ENCODE measurements around the gene B3GLCT.
"Not testable (repeated sequence)": the region's sequence is repeated elsewhere in the genome, so short reads cannot be mapped to it uniquely, and the experiment has no call there.

B3GLCT gene

GRCh38 chr13:31182987-31183386 lies 16.8 kb upstream of the B3GLCT start:
- in situ Hi-C loops (cut with HindIII; ENCODE audit: low sequenced_read_pairs) = no loop called here

GRCh38 chr13:31184451-31184850 lies 15.3 kb upstream of the B3GLCT start:
- in situ Hi-C loops (cut with HindIII; ENCODE audit: low sequenced_read_pairs) = no loop called here

- in situ Hi-C loops (cut with HindIII; ENCODE audit: low sequenced_read_pairs) = no loop called here
Observed at GRCh38 chr13:31184981-31185645, 14.7 kb upstream of the B3GLCT start.

GRCh38 chr13:31191748-31192147 lies 8.0 kb upstream of the B3GLCT start:
- in situ Hi-C loops (cut with HindIII; ENCODE audit: low sequenced_read_pairs) = no loop called here

- in situ Hi-C loops (cut with HindIII; ENCODE audit: low sequenced_read_pairs) = no loop called here
Observed at GRCh38 chr13:31192306-31192705, 7.5 kb upstream of the B3GLCT start.

- in situ Hi-C loops (cut with HindIII; ENCODE audit: low sequenced_read_pairs) = no loop called here
Observed at GRCh38 chr13:31195616-31196015, 4.2 kb upstream of the B3GLCT start.

- in situ Hi-C loops (cut with HindIII; ENCODE audit: low sequenced_read_pairs) = no loop called here
Observed at GRCh38 chr13:31196992-31197391, 2.8 kb upstream of the B3GLCT start.

- in situ Hi-C loops (cut with HindIII; ENCODE audit: low sequenced_read_pairs) = no loop called here
Observed at GRCh38 chr13:31198519-31198918, 1.3 kb upstream of the B3GLCT start.

GRCh38 chr13:31199527-31199848 lies 287 bp upstream of the B3GLCT start:
- in situ Hi-C loops (cut with HindIII; ENCODE audit: low sequenced_read_pairs) = no loop called here

- in situ Hi-C loops (cut with HindIII; ENCODE audit: low sequenced_read_pairs) = loop anchor here (5.0 kb wide), 1 partner anchor 88 kb away; no protein-coding TSS in a partner anchor
Observed at GRCh38 chr13:31200637-31200971, 829 bp downstream of the B3GLCT start.

GRCh38 chr13:31201341-31202031 lies 1.7 kb downstream of the B3GLCT start:
- in situ Hi-C loops (cut with HindIII; ENCODE audit: low sequenced_read_pairs) = loop anchor here (5.0 kb wide), 1 partner anchor 89 kb away; no protein-coding TSS in a partner anchor

GRCh38 chr13:31204592-31204991 lies 4.8 kb downstream of the B3GLCT start:
- in situ Hi-C loops (cut with HindIII; ENCODE audit: low sequenced_read_pairs) = loop anchor here (5.0 kb wide), 1 partner anchor 92 kb away; no protein-coding TSS in a partner anchor

- in situ Hi-C loops (cut with HindIII; ENCODE audit: low sequenced_read_pairs) = no loop called here
Observed at GRCh38 chr13:31207661-31208552, 8.1 kb downstream of the B3GLCT start.

GRCh38 chr13:31208559-31209122 lies 8.9 kb downstream of the B3GLCT start:
- in situ Hi-C loops (cut with HindIII; ENCODE audit: low sequenced_read_pairs) = no loop called here

- in situ Hi-C loops (cut with HindIII; ENCODE audit: low sequenced_read_pairs) = no loop called here
Observed at GRCh38 chr13:31209172-31209840, 9.5 kb downstream of the B3GLCT start.

GRCh38 chr13:31209841-31210210 lies 10.1 kb downstream of the B3GLCT start:
- in situ Hi-C loops (cut with HindIII; ENCODE audit: low sequenced_read_pairs) = no loop called here

GRCh38 chr13:31213651-31214289 lies 14.0 kb downstream of the B3GLCT start:
- in situ Hi-C loops (cut with HindIII; ENCODE audit: low sequenced_read_pairs) = no loop called here

- in situ Hi-C loops (cut with HindIII; ENCODE audit: low sequenced_read_pairs) = no loop called here
Observed at GRCh38 chr13:31214435-31214834, 14.7 kb downstream of the B3GLCT start.

GRCh38 chr13:31216916-31217315 lies 17.1 kb downstream of the B3GLCT start:
- in situ Hi-C loops (cut with HindIII; ENCODE audit: low sequenced_read_pairs) = not testable (repeated sequence)

- in situ Hi-C loops (cut with HindIII; ENCODE audit: low sequenced_read_pairs) = no loop called here
Observed at GRCh38 chr13:31219909-31220598, 20.3 kb downstream of the B3GLCT start.
